Stimulated activated CD4-positive, alpha-beta T cell treated with anti-CD3 and anti-CD28 coated beads, Interleukin-15, amount 100 ng/mL, for 1 hour (primary cell): ENCODE results near the gene MZF1.
"Not testable (repeated sequence)": the region's sequence is repeated elsewhere in the genome, so short reads cannot be mapped to it uniquely, and the experiment has no call there.

ENCODE experiments used
- DNase-seq, 2 donors: peaks; one replicate each; pipeline ENCODE4 v3.0.0-alpha.2; 2020; ENCODE audit warnings: low read depth in 1 of 2, low spot score in 1 of 2

Gene MZF1

DNA sequence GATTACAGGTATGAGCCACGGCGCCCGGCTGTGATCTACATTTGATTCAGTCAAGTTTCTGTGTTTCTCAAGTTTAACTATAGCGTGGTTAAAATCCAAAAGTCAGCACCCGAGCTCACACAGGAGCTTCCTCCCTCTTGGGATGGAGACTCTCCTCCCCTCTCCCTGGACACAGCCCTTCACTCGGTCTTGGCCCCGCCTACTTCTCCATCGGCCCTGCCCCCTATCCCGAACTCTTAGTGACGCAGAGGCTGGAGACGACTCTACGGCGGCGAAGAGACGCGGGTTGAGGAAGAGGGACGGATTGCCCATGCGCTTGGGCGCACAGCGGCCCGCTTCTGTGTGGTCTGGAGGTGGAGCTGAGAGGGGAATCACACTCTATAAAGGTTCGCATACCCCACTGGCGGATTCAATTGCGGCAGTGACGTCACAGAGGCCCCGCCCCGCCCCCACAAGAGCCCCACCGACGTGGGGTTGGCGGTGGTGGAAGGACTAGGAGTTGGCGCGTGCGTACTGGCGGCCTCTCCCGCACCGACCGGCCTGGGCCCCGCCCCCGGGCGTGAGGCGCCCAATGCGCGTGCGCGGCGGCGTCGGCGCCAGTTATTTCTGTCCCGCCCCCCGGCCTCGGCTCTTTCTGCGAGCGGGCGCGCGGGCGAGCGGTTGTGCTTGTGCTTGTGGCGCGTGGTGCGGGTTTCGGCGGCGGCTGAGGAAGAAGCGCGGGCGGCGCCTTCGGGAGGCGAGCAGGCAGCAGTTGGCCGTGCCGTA is 29.1 kb downstream of the MZF1 start, which contains the start of gene TRIM28:
Gene TRIM28 (plus strand): TSS at position 239 of the 765 bp plus-strand sequence. CDS start 694 bp downstream, outside the sequence.
- peak; percentile 100 for DNase-seq

DNA sequence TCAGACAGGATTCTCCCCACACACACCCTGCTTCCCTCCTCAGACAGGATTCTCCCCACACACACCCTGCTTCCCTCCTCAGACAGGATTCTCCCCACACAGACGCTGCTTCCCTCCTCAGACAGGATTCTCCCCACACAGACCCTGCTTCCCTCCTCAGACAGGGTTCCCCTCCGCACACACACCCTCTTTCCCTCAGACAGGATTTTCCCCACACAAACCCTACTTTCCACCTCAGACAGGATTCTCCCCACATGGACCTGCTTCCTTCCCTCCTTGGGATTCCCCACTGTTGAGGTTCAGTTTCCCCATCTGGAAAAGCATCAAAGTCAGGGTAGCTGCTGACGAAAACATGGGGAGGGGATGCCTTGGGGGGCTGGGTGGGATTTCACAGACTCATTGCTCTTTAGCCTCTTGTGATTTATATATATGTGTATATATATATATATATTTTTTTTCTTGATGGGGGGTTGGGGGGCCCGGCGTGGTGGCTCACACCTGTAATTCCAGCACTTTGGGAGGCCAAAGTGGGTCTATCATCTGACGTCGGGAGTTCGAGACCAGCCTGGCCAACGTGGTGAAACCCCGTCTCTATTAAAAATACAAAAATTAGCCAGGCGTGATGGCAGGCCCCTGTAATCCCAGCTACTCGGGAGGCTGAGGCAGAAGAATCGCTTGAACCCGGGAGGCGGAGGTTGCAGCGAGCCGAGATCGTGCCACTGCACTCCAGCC is 30.3 kb downstream of the MZF1 start:
- DNase-seq: not testable (repeated sequence)

DNA sequence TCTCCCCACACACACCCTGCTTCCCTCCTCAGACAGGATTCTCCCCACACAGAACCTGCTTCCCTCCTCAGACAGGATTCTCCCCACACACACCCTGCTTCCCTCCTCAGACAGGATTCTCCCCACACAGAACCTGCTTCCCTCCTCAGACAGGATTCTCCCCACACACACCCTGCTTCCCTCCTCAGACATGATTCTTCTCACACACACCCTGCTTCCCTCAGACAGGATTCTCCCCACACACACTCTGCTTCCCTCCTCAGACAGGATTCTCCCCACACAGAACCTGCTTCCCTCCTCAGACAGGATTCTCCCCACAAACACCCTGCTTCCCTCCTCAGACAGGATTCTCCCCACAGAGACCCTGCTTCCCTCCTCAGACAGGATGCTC is 34.0 kb downstream of the MZF1 start:
- not testable (repeated sequence) for DNase-seq

DNA sequence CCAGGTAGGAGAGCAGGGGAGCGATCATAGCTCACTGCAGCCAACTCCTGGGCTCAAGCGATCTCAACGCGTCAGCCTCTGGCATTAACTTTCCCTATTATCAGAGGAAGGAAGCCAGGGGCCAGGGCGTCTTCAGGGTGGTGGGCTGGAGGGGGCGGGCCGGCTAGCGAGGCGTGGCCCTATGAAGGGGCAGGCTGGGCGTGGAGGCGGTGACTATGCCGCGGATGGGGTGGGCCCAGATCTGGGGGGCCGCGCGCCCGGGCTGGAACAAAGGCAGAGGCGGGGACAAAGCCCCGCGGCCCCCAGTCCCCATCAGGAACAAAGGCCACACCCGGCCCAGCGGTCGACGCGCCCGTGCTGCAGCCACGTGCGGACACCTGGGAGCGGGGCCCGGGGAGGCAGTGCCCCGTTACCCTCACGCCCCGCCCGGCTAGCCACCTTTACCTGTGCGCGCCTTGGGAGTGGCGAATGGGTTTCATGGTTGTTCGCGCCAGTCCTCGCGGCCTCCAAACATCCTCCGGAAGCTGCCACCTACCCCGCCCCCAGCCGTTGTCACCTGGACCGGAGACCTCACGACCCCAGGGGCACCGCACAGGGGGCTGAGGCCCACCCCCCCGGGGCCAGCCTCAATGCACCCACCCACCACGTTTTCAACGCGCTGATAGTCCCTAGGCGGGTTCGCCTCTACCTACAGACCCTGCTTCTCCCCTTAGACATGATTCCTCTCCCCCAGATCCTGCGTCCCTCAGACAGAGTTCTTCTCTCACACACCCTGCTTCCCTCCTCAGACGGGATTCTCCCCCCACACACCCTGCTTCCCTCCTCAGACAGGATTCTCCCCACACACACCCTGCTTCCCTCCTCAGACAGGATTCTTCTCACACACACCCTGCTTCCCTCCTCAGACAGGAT is 34.6 kb downstream of the MZF1 start:
- no peak for DNase-seq

DNA sequence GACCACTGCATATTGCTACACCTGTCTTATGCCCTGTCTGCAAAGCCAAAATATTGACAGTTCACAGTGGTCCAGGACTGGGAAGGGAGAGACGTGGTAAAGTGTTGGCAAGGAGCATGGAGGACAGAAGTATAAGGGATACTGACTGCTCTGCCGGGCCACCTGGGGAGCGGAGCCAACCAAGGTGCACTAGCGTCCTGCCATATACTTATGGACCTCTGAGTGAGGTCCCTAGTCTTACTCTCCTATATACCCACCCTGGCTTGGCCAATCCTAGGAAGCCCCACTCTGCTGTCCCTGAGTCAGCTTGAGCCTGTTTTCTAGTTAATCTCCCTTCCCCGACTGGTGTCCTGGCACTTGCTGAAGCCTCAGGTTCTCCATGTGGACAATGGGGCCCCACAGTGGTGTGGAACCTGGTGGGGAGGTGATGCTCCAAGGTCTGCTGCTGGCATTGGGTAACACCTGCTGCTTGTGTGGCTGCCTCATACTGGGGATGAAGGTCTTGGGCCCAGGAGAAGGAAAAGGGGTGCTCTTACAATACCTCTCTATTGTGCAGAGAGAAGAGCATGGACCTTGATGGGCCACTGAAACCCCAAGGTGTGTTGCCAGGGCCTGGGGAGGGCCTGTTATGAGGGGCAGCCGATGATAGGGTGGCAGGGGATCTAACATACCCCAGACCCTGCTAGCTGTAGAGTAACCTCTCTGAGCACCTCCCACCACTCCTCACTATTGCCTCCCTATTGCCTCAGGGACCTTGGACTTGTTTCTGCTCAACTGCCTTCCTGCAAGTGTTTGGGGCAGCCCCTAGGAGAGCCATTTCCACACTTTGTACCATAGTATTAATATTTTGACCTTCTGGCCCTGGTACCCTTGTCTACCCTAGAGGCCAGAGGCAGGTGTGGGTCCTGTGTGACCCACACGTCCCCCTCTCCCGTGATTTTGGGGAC is 36.0 kb downstream of the MZF1 start:
- no peak for DNase-seq

DNA sequence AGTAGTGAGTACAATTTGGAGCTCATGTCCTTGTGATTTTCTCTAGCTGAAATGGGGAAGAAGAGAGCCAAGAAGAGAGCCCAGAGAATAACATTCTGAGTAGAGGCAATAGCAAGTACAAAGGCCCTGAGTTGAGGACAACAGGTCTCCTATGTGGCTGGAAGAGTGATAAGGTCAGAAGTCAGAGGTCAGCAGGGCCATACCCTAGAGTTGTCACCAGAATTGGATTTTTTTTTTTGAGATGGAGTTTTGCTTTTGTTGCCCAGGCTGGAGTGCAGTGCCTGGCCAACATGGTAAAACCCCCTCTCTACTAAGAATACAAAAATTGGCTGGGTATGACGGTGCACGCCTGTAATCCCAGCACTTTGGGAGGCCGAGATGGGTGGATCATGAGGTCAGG is 37.3 kb downstream of the MZF1 start:
- no peak for DNase-seq

DNA sequence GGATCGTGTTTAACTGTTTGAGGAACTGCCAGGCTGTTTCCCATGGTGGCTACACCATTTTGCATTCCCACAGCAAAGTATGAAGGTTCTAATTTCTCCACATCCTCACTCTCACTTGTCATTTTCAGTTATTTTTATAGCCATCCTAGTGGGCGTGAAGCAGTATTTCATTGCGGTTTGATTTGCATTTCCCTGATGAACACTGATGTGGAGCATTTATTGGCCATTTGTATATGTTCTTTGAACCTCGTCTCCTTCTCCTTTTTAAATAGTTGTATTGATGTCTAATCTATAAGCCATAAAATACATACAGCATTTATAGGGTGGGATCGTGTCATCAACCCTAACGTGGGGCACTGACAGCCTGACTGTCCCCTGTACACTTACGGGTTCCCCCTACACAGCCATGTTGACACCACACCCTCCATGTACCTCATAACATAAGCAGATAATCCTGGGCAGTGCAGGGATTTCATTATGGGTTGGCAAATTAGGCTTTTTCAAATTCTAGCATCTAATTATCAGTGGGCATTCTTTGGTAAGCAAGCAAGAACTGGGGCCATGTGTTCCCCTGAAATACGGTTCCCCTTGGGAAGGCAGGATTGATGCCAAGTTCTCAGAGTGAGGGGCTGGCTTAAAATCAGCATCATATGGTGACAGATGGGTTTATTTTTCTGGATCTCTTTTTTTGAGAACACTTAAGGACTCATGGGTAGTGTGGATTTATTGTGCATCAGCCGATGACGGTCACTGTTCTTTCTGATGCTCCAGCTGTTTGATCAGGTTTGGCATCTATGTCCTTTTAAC is 41.9 kb downstream of the MZF1 start:
- no peak for DNase-seq

DNA sequence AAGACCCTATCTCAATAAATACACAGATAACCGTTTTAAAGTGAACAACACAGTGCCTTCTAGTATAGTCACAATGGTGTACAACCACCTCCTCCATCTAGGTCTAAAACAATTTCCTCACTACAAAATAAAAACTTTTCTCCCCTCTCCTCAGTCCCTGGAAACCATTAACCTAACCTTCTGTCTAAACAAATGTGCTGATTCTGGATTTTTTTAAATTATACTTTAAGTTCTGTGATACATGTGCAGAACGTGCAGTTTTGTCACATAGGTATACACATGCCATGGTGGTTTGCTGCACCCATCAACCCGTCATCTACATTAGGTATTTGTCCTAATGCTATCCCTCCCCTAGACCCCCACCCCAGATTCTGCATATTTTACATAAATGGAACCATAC is 43.7 kb downstream of the MZF1 start:
- no peak for DNase-seq

DNA sequence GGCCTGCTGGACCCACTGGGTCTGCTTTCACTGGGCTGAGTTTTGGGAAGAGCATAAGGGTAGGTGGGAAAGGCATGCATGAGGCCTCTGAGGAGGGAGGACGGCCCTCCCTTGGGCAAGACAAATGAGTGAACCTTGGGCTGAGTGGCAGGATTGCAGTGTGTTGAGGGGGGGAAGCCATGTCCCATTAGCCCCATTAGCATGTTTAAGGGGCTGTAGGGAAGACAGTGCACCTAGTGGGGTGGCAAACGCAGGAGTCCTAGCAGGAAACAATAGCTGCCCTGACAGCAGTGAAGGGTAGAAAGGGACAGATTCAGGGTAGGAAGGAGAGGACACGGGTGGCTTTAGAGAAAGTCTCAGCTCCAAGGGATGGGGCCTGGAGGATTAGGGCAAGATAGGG is 50.4 kb downstream of the MZF1 start:
- DNase-seq: no peak

DNA sequence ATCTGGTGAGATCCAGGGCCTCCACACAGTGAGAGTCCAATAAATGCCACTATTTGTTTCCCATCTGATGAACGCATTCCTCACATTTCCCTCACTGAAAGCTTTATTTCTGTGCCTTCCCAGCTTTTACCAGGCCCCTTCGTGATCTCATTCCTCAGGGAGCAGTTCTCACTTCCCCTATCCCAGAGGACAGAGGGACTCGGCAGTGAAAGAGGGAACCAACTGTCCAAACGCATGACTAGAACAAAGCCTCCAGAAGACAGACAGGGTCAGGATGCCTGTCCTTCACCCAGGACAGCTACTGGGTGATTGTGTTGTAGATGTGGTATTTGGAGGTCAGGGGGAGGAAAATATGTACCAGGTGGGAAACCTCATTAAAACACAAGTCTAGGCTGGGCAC is 51.5 kb downstream of the MZF1 start:
- no peak for DNase-seq

DNA sequence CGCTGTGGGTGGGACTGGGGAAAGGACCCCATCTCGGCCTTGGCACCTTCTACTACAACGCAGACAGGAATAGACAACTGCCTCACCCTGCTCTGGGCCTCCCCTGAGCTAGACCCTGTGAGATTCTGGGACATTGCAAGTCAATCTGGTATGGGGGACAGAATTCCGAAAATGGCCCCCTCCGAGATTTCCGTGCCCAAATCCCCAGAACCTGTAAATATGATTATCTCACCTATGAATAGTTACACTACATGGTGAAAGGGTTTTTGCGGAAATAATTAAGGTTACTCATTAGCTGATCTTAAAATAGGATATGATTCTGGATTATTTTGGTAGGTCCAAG is 52.9 kb downstream of the MZF1 start:
- DNase-seq: no peak

DNA sequence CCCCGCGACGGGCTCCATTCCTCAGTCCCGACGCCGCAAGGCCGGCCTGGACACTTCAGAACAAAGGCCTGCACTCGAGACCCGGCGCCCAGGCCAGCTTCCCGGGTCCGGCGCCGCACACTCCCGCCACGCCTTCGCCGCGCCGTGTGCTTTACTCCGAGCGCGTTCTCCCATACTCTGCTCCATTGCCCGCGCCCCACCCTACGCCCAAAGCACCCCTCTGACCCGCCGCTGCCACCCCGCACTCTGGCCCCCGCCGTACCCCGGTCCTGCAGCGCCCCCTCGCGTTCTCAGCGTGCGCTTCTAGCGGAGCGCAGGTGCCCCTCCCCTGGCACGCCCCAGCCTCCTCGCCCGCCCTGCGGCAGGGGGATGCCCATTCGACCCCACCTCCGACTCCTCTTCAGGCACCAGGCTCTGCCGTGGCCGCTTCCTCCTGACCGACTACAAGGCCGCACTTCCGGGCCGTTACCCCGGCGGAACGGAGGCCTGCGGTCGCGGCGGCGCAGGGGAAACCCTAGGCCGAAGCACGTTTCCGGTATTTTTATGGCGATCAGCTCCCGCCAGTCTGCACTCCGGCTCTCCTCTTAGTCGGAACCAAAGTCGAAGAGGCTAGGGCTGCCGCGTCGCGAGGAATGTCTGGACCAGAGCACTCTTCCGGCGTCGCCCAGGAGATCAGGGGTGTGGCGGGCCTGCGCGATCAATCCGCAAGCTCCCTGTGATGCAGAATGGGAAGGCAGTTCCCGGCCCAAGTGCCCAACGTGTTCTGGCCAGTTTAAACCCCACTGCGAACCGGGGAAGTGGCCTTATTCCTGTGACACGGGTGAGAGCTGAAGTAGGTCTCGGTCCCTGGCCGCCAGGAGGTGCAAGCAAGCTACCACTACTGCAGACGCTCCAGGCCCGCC is 53.5 kb downstream of the MZF1 start, which contains the start of gene ZBTB45:
Gene ZBTB45 (minus strand): TSS at position 456 of the 902 bp plus-strand sequence. CDS start 2,137 bp downstream, outside the sequence.
- DNase-seq: peak; percentile 74 to 84

DNA sequence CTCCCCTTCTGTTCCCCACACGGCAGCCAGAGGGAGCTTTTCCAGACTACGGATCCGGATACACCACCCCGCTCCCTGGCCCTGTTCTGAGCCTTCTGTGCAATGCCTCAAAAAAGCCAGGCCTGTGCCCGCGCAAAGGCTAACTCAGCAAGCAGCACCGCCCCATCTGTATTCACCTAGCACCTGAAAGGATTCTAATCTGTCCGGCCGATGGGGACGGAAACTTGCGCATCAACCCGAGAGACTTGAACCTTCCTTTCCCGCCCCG is 54.1 kb downstream of the MZF1 start:
- peak in 1 of 2 donors; percentile 21 for DNase-seq

DNA sequence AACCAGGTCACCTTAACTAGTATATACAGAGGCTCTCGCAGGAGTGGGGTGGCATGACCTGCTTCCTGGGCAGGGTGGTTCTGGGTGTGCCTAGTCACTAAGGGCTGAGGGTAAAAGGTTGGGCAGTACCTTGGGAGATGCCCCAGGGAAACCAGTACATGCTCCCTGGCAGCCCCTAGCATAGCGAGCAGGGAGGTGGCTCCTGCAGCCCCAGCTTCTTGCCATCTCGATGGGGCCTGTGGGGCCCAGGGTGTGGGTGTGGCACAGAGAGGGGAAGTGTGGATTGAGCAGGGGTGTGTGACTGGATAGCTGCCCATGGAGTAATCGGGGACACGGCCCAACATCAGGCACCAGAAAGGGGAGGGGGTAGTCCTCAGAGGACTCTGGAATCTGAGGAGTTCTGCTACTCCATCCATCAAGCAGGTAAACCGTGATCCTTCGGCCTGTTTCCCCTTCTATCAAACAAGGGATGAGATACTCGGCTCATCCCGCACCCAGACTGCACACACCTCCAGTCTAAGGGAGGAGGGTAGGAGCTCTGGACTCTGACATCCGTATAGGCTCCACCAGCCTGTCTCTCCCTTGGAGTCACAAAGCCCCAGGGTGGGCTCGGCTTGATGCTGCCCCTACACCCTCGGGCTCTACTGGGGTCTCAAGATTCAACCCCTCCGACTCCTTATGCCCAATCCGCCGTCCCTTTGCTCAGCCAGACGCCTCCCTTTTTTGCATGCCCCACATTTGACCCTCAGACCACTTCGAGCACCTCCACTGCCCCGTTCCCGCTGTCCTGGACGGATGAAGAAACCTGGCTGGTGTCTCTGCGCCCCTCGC is 54.7 kb downstream of the MZF1 start:
- DNase-seq: no peak

DNA sequence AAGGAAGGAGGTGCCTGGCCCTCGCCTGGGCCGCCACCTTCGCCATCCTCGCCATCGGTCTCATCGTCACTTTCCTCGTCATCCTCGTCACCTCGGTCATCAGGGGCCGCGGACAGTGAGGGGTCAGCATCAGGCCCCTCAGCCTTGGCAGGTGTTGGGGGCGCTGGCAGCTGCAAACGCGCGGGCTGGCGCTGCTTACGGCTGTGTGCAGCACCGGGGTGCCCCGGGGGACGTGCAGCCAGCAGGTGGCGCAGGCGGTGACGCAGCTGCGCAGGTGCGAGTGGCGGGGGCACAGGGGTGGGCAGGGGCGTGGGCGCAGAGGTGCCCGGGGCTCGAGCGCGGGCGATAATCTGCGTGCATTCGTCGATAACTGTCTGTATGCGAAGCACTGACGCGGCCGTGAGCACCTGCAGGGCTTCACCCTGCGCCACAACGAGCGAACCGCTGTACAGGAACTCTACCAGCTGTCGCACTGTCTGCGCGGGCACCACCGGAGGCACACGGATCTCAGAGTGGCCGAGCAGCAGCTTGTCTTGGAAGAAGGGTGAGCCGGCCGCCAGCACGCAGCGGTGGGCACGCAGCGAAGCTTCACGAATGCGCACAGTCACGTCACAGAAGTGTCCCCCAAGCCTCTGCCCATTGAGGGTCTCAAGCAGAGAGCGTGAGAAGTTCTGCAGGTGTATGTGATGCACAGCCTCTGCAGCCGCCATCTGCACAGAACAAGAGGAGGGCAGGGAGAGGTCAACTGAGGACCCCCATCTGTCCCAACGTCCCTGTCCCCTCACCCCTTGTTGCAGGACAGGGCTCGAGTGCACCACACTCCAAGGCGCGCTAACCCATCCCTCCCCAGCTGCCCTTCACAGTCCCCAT is 55.9 kb downstream of the MZF1 start:
- no peak for DNase-seq

DNA sequence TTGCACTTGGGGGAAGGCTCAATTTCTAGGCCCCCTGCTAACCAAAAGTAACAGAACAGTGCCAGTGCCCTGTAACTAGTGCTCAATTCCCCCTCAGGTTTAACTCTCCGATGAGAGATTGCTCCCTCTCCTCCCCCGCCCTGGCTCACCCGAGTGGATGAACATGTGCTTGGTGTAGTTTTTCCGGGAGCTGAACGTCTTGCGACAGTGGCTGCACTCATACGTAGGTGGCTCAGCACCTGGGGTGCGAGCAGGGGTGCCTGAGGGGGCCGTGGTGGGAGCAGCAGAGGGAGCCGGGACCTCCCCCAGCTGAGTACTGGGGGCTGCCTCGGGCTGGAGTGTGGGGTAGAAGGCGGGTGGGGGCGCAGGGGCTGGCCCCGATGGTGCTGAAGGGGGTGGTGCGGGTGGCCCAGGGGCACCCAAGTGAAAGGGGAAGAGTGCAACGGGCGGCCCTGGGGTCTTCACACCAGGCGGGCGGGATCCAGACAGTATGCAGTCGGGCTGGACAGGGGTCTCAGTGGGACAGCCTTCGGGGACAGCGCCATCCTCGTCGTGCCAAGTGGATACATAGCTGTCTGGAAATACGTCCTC is 56.8 kb downstream of the MZF1 start:
- no peak for DNase-seq

DNA sequence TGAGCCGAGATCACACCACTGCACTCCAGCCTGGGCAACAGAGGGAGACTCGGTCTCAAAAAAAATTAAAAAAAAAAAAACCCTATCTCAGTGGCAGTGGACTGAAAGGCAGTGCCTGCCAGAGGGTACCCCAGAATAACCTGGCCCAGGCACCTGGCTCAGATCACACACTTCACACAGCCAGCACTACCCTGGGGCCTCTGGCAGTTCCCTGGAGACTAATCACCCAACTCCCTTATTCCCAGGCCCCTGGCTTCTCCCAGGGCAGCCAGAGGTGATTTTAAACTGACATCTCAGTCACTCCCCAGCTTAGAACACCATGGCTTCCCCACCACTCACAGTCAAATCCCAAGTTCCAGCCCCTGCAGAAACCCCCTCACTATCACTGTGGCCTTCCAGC is 57.9 kb downstream of the MZF1 start:
- DNase-seq: no peak
